DOHH2 (cell line): ENCODE data around the gene PRDM11.

Source experiments
- H3F3A ChIP-seq: fragments of 200-600 bp; sonication (generic), shearing (Covaris generic); 2 replicates; pipeline ENCODE4 v1.6.0; 2016; ENCODE audit warnings: antibody characterized with exemption, mild to moderate bottlenecking; ENCODE audit not compliant: control insufficient read depth, insufficient read depth
- H3K27ac ChIP-seq: fragments of 200-600 bp; sonication (generic); 2 replicates; pipeline ENCODE4 v1.5.1; 2014; ENCODE audit warnings: low read depth, mild to moderate bottlenecking, low read length, moderate library complexity
- H3K27me3 ChIP-seq: fragments of 200-600 bp; sonication (generic); 2 replicates; pipeline ENCODE4 v1.6.1; 2014; ENCODE audit warnings: mild to moderate bottlenecking, low read length, mixed read lengths; ENCODE audit not compliant: control insufficient read depth
- H3K36me3 ChIP-seq: fragments of 200-600 bp; sonication (generic); 2 replicates; pipeline ENCODE4 v1.6.1; 2014; ENCODE audit warnings: mild to moderate bottlenecking, low read length, moderate library complexity, mixed read lengths; ENCODE audit not compliant: control insufficient read depth
- H3K4me1 ChIP-seq: fragments of 200-600 bp; sonication (generic); 2 replicates; pipeline ENCODE4 v1.6.1; 2014; ENCODE audit warnings: mild to moderate bottlenecking, low read length, mixed read lengths; ENCODE audit not compliant: control insufficient read depth
- H3K4me2 ChIP-seq: fragments of 200-600 bp; sonication (generic); 2 replicates; pipeline ENCODE4 v1.6.0; 2014; ENCODE audit warnings: mild to moderate bottlenecking, low read length, moderate library complexity
- H3K4me3 ChIP-seq: fragments of 200-600 bp; sonication (generic); 2 replicates; pipeline ENCODE4 v1.5.1; 2014; ENCODE audit warnings: mild to moderate bottlenecking, low read length, mixed read lengths
- H3K79me2 ChIP-seq: fragments of 200-600 bp; sonication (generic); 2 replicates; pipeline ENCODE4 v1.6.1; 2014; ENCODE audit warnings: mild to moderate bottlenecking, low read length, mixed read lengths; ENCODE audit not compliant: control insufficient read depth
- H3K9me2 ChIP-seq: fragments of 200-600 bp; sonication (generic); replicated peaks from 2 replicates; pipeline ENCODE4 v1.6.1; 2014; ENCODE audit warnings: mild to moderate bottlenecking, low read length, mixed read lengths; ENCODE audit not compliant: control insufficient read depth
- H3K9me3 ChIP-seq: fragments of 200-600 bp; sonication (generic); 2 replicates; pipeline ENCODE4 v1.6.1; 2014; ENCODE audit warnings: antibody characterized with exemption, low read length, mixed read lengths; ENCODE audit not compliant: control insufficient read depth, insufficient read depth
- H4K20me1 ChIP-seq: fragments of 200-600 bp; sonication (generic); 2 replicates; pipeline ENCODE4 v1.6.0; 2014; ENCODE audit warnings: low read depth, mild to moderate bottlenecking, antibody characterized with exemption, low read length, moderate library complexity; ENCODE audit not compliant: control insufficient read depth, insufficient read depth
- EZH2phosphoT487 ChIP-seq: fragments of 200-600 bp; sonication (generic); IDR thresholded peaks from 2 replicates; pipeline ENCODE4 v1.6.1; 2017; ENCODE audit warnings: borderline replicate concordance, mild to moderate bottlenecking, antibody characterized with exemption, low read length, moderate library complexity, mixed read lengths
- TF ChIP-seq, protein P1 (sequence below): fragments of 200-600 bp; sonication (generic); IDR thresholded peaks from one replicate; pipeline ENCODE4 v1.5.1; 2014; ENCODE audit warnings: antibody characterized with exemption, mild to moderate bottlenecking, low read depth, low read length; ENCODE audit not compliant: poor library complexity, severe bottlenecking

Gene PRDM11

DNA sequence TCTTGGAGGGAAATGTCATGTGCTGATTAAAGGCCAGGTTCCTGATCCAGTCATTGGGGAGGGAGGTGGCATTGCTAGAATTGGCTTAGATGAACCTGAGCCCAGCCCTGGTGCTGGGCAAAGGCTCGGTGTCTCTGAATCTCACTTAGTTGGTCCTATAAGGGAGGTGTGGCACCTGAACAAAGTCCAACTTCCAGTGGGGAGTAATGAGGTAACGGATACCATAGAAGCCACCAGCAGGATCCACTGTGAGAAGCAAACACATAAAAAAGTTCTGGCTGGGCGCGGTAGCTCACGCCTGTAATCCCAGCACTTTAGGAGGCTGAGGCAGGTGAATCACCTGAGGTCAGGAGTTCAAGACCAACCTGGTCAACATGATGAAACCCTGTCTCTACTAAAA, 26.6 kb downstream of the PRDM11 start:
- no peaks in the 10 kb centered on the region for H3K36me3 ChIP-seq
- no peaks in the 10 kb centered on the region for H3K9me2 ChIP-seq
- no peaks in the 10 kb centered on the region for H3K4me1 ChIP-seq
- H3K9me3 ChIP-seq: no peaks in the 10 kb centered on the region
- no peaks in the 10 kb centered on the region for H4K20me1 ChIP-seq
- no peaks in the 10 kb centered on the region for H3K27me3 ChIP-seq
- H3K4me3 ChIP-seq: no peak overlapping the region
- no peaks in the 10 kb centered on the region for H3F3A ChIP-seq
- no peak overlapping the region for H3K27ac ChIP-seq
- H3K4me2 ChIP-seq: no peak overlapping the region
- no peaks in the 10 kb centered on the region for H3K79me2 ChIP-seq
- no peak for TF ChIP-seq EZH2phosphoT487
- TF ChIP-seq, protein P1, sequence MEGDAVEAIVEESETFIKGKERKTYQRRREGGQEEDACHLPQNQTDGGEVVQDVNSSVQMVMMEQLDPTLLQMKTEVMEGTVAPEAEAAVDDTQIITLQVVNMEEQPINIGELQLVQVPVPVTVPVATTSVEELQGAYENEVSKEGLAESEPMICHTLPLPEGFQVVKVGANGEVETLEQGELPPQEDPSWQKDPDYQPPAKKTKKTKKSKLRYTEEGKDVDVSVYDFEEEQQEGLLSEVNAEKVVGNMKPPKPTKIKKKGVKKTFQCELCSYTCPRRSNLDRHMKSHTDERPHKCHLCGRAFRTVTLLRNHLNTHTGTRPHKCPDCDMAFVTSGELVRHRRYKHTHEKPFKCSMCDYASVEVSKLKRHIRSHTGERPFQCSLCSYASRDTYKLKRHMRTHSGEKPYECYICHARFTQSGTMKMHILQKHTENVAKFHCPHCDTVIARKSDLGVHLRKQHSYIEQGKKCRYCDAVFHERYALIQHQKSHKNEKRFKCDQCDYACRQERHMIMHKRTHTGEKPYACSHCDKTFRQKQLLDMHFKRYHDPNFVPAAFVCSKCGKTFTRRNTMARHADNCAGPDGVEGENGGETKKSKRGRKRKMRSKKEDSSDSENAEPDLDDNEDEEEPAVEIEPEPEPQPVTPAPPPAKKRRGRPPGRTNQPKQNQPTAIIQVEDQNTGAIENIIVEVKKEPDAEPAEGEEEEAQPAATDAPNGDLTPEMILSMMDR: no peak

DNA sequence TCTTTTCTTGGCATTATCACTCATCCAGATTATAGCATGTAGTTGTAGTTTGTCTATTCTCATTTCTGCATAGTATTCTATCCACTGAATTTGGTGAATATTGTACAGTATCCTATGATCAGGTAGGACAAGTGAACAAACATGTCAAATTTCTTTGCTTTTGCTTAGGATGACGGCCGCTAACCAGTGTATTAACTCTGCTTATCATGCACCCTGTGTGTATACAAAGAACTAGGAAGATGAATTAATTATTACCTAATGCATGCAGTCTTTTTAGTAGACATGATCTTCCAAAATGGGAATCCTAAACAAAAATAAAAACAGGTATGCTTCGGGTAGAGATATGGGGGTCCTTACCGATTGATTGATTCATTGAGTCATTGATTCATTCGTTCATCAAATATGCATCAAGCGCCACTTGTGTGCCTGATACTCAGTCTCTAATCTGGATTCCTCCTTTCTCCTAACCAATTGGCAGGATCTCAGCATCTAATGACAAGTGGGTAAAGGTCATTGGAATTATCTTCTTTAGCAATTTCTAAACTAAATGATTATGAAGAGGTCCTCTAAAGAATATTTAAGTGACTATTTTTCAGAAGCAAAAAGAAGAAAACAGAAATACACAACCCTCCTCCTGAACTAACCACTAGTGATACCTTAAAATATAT, 27.9 kb downstream of the PRDM11 start:
- no peaks in the 10 kb centered on the region for H3K9me3 ChIP-seq
- no peak for TF ChIP-seq EZH2phosphoT487

DNA sequence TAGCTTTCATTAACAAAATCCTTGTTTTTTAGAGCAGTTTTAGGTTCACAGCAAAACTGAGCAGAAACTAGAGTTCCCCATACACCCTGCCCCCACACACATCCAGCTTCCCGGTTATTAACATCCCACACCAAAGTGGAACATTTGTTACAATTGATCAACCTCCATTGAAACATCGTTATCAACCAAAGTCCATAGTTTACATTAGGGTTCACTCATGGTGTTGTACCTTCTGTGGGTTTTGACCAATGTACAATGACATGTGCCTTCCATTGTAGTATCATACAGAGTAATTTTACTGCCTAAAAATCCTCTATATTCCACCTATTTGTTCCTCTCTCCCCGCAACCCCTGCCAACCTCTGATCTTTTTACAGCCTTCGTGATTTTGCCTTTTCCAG, 28.5 kb downstream of the PRDM11 start:
- no peak overlapping the region for H3K4me3 ChIP-seq
- H3K36me3 ChIP-seq: no peaks in the 10 kb centered on the region
- H3K79me2 ChIP-seq: no peaks in the 10 kb centered on the region
- peaks cover 15% of the 10 kb centered on the region for H3K4me1 ChIP-seq
- H3K9me2 ChIP-seq: no peaks in the 10 kb centered on the region
- no peaks in the 10 kb centered on the region for H3F3A ChIP-seq
- 0 out of 2 replicates have a peak, but pooled peaks cover 3% of the 10 kb centered on the region for H4K20me1 ChIP-seq
- H3K9me3 ChIP-seq: no peaks in the 10 kb centered on the region
- TF ChIP-seq, protein P1: no peak
- peaks cover 14% of the 10 kb centered on the region for H3K27me3 ChIP-seq
- no peak overlapping the region for H3K4me2 ChIP-seq
- H3K27ac ChIP-seq: no peak overlapping the region

More for the DNA sequence above, 27.9 kb downstream of the PRDM11 start:
- Histone ChIP-seq H3K27ac (no peak overlapping the region), H3K4me2 (no peak overlapping the region), H3K9me2 (no peaks in the 10 kb centered on the region), H4K20me1 (no peaks in the 10 kb centered on the region), H3K4me3 (no peak overlapping the region), H3K4me1 (peaks cover 8% of the 10 kb centered on the region), H3F3A (no peaks in the 10 kb centered on the region), H3K27me3 (peaks cover 7% of the 10 kb centered on the region; the same call in 1 of the 2 replicates), H3K36me3 (no peaks in the 10 kb centered on the region), H3K79me2 (no peaks in the 10 kb centered on the region)

DNA sequence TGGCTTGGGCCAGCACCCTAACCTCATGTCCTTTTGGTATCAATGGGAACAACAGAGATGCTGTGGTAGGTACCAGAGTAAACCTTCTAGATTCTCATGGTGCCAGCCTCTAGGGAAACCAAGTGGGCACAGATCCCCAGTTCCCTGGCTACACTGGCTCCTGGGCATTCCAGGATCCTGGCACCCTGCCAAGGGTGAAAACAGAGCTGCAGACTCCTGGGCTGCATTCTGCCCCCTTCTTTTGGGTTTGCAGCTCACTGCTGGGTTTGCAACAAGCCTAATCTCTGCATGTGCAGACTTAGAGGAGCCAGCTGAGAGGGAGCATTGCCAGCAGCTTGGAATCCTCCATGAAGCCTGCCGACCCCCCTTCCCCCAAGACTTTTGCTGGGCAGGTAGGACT, 30.6 kb downstream of the PRDM11 start:
- Histone ChIP-seq H3K9me2 (no peaks in the 10 kb centered on the region), H4K20me1 (0 out of 2 replicates have a peak, but pooled peaks cover 5% of the 10 kb centered on the region), H3K4me2 (no peak overlapping the region), H3K4me1 (peaks cover 16% of the 10 kb centered on the region), H3K79me2 (no peaks in the 10 kb centered on the region), H3K27ac (no peak overlapping the region), H3K9me3 (no peaks in the 10 kb centered on the region), H3K36me3 (no peaks in the 10 kb centered on the region), H3F3A (no peaks in the 10 kb centered on the region), H3K27me3 (peaks cover 16% of the 10 kb centered on the region), H3K4me3 (no peak overlapping the region)
- TF ChIP-seq, protein P1: no peak
- no peak for TF ChIP-seq EZH2phosphoT487
